GM19324 (cell line): ENCODE results near the gene PTGDR2.

Experiments
- ATAC-seq: cut with Tn5 transposase; IDR thresholded peaks from one replicate; pipeline ENCODE4 v1.9.1; 2021; ENCODE audit warnings: mild to moderate bottlenecking, moderate library complexity; ENCODE audit not compliant: unreplicated experiment, low FRiP score

Gene PTGDR2

DNA sequence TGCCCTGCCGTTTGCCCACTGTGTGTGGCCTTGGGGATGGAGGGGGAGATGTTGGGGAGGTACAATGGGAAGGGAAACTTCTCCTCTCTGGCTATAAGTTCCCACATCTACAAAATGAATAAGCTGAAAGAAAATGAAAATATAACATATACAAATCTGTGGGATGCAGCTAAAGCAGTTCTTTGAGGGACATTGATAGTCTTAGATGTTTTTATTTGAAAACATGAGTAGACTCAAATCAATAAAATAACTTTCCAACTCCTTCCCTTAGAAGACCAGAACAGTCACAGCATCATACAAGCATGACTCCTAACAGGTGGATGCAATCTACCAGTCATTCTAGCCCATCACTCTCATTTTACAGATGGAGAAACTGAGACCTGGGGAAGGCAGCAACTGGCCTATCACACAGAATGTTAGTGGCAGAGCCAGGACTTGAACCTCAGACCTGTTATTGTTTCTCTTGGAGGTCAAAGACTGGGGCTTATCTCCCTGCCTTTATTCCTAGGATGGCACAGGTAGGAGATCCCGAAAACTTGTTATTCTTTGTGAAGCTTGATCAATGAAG lies 39.1 kb downstream of the PTGDR2 start:
- no peak for ATAC-seq

DNA sequence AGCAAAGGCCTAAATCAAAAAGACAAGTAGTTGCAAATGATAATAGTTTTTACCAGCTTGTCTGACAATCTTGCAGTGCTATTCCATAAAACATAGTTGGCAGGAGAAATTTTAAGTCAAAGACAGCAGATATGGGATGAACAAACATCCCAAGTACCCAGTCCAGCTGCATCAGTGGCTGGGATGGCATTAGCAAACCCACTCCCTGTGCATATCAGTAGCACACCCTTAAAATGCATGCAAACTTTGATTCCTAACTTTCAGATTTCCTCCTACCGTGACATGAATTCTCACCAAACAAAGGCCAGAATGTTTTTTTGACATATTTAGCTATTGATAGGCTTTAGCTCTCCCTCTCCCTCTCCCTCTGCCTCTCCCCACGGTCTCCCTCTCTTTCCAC lies 41.6 kb downstream of the PTGDR2 start:
- no peak for ATAC-seq

DNA sequence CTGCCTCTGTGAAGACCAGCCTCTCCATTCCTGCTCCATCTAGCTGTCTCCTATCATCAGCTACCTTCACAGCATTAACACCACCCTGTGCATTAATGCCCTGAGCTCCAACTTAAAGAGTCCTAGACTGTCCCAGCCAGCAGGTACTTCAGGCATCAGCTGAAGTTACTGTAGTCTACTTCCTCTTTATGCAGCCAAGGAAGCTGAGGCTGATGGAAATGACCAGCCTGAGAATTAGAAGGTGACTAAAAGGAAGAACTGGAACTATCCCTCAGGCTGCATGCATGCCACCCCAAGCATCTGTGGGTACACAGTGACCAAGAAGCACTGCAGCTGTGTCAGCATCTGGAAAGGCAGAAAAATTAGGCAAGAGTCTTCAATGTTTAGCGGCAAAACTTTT lies 42.4 kb downstream of the PTGDR2 start:
- ATAC-seq: no peak

DNA sequence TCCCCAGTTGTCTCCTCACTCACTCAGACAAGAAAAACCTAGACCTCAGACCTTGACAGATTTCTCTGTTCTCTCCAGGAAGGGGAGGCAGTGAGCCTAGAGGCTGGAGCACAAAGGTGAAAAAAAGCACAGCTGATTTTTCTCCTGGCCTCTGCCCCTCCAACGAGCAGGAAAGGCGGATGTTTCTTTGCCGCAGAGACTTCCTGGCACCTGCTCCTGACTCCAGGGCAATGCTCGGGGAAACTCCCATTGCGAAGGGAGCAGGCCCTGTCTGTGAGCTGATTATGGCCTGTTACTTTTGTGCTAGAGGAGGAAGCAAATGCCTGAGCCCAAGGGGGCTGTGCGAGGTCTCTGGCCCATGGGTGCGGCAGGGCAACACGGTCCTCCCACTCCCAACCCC lies 45.2 kb downstream of the PTGDR2 start:
- no peak for ATAC-seq

DNA sequence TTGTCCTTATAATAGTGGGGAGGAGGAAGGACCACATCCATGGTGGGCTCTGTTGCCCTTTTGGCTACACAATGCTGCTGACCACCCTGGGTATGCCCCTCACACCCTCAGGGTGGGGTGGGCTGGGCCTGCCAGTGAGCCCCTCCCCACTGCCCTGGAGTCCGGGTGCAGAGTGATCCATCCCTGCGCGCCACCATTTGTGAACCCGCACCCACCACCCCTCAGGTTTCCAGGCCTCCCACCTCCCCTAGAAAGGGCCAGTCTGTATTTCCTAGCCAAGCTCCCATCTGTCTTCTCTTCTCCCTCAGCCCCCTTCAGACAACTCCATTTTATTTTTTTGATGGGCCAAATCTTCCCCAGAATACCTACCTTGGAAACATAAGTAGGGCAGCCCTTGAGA lies 45.6 kb downstream of the PTGDR2 start:
- no peak for ATAC-seq

DNA sequence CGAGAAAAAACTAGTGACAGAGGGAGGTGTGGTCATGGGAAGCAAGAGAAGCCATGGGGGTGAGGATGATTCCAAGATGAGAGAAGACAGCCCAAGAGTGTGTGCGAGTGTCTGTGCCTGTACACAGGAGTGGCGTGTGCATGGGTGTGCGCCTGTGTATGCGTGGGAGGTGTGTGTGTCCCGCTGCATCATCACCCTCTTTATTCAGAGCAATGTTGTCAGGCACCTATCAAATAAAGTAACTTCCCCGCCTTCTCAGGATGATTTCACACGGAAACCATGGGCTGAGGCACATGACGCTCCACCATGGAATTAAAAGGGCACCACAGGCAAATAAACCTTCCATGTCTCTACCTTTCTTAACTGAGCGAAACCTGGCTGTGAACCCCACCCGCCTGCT lies 46.1 kb downstream of the PTGDR2 start:
- ATAC-seq: no peak

DNA sequence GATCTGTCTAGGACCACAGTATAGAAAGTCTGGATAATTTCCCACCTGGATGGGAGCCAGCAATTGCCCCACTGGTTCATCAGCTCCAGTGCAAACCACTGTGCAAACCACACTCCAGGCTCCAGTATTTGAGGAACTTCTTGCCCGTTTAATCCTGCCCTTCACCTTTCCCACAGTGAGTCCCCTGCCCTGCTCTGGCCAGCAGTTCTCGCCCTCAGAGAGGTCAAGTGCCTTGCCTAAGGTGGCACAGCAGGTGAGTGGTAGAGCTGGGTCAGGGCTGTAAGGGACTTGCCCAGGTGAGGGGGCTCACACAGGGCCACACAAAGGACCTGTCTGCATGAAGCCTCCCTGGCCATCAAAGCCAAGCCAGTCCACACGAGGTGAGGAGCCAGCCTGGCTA lies 46.5 kb downstream of the PTGDR2 start:
- no peak for ATAC-seq

DNA sequence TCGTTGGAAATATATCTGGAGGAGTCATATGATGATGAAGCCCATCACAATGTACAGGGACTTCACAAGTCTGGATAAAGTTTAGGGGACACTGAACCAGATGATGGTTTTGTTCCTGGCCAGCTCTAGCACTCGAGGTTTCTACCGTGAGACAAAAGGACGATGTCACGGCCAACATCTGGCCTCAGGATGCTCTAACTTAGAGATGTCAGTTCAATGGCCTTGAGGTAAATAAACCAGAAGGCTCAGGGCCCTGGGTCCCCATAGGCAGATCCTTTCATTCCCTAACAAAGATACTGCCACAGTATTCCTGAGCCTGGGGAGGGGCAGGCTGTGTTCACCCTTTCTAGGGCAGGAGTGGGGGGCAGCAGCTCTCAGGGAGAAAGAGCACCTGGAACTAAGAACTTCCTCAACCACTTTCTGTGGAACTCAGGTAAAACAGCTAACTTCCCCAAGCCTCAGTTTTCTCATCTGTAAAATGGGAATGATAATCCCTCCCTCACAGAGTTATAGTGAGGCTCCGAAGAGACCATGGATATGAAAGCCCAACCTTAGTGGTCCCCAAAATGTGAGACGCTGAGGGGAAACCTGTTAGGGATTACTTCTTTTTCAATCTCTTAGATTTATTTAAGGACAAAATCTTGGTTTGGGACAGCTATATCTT lies 52.3 kb downstream of the PTGDR2 start:
- ATAC-seq: no peak

DNA sequence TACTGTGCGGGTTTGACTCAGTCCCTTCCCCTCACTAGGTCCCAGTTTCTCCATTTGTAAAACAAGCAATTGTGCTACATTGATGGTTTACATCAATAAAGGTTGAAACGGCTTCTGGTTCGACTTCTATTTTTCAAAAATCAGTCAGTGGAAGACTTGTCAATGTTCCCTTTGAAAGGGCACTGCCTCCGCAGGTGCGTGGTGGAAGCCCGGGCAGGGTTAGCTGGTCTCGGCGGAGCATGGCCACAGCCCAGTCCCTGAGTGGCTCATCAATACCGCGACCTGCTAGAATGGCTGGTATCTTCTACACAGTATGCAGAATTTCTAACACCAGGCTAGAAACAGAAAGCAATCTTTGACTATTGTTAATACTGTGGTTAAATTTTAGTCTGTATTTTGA lies 54.6 kb downstream of the PTGDR2 start:
- no peak for ATAC-seq
